Neuronal stem cell (in vitro differentiated cells): ENCODE data around the gene BPIFB2.
"Not testable (repeated sequence)": the region's sequence is repeated elsewhere in the genome, so short reads cannot be mapped to it uniquely, and the experiment has no call there.

Experiments
- DNase-seq: peaks from one replicate; pipeline ENCODE4 v3.0.0-alpha.2; 2013; ENCODE audit warnings: low spot score
- H2AFZ ChIP-seq: one replicate; pipeline ENCODE4 v1.6.1; 2013; ENCODE audit warnings: mild to moderate bottlenecking, low read length, inconsistent platforms
- H2AK5ac ChIP-seq: 2 replicates; pipeline ENCODE4 v1.6.1; 2013; ENCODE audit warnings: low read depth, mild to moderate bottlenecking, inconsistent platforms, low read length, moderate library complexity, mixed read lengths
- H2BK120ac ChIP-seq: 2 replicates; pipeline ENCODE4 v1.6.1; 2013; ENCODE audit warnings: low read depth, mild to moderate bottlenecking, inconsistent platforms, low read length, moderate library complexity, mixed read lengths
- H2BK12ac ChIP-seq: one replicate; pipeline ENCODE4 v1.6.1; 2013; ENCODE audit warnings: low read length, inconsistent platforms
- H2BK15ac ChIP-seq: 2 replicates; pipeline ENCODE4 v1.6.1; 2013; ENCODE audit warnings: mild to moderate bottlenecking, low read length, inconsistent platforms, mixed read lengths
- H2BK5ac ChIP-seq: one replicate; pipeline ENCODE4 v1.6.1; 2013; ENCODE audit warnings: inconsistent platforms, mild to moderate bottlenecking, low read length, moderate library complexity
- H3K14ac ChIP-seq: one replicate; pipeline ENCODE4 v1.6.1; 2013; ENCODE audit warnings: low read length, inconsistent platforms
- H3K18ac ChIP-seq: 2 replicates; pipeline ENCODE4 v1.6.1; 2013; ENCODE audit warnings: low read length, inconsistent platforms
- H3K23ac ChIP-seq: 2 replicates; pipeline ENCODE4 v1.6.1; 2013; ENCODE audit warnings: low read depth, mild to moderate bottlenecking, mixed read lengths, low read length, inconsistent platforms; ENCODE audit not compliant: poor library complexity
- H3K27ac ChIP-seq: replicated peaks from 3 replicates; pipeline ENCODE4 v1.5.1; 2013; ENCODE audit warnings: low read length, inconsistent platforms
- H3K27me3 ChIP-seq, 3 experiments: 2 replicates each; pipeline ENCODE4 v1.6.1; 2013; ENCODE audit warnings: low read length in 3 of 3, mild to moderate bottlenecking in 2 of 3, inconsistent platforms in 1 of 3, low read depth in 1 of 3, mixed read lengths in 1 of 3, moderate library complexity in 1 of 3; ENCODE audit not compliant: control insufficient read depth in 3 of 3, insufficient read depth in 3 of 3
- H3K36me3 ChIP-seq, 2 donors: replicated peaks in 1 of 2; 2 replicates each; pipeline ENCODE4 v1.6.1; 2013; ENCODE audit warnings: low read length in 2 of 2; ENCODE audit not compliant: control insufficient read depth in 2 of 2, insufficient read depth in 2 of 2
- H3K4ac ChIP-seq: 2 replicates; pipeline ENCODE4 v1.6.1; 2013; ENCODE audit warnings: inconsistent platforms, mild to moderate bottlenecking, low read length, moderate library complexity
- H3K4me1 ChIP-seq, 2 donors: 1 replicate in 1 of 2; 2 replicates in 1 of 2; pipeline ENCODE4 v1.6.1; 2013; ENCODE audit warnings: low read length in 2 of 2, low read depth in 1 of 2; ENCODE audit not compliant: control insufficient read depth in 2 of 2, insufficient read depth in 1 of 2
- H3K4me2 ChIP-seq: one replicate; pipeline ENCODE4 v1.6.1; 2013; ENCODE audit warnings: mild to moderate bottlenecking, low read length, inconsistent platforms; ENCODE audit not compliant: insufficient read depth, poor library complexity, severe bottlenecking
- H3K4me3 ChIP-seq, 2 donors: 2 replicates each; pipeline ENCODE4 v1.5.1; 2013; ENCODE audit warnings: low read length in 2 of 2, mild to moderate bottlenecking in 2 of 2, inconsistent platforms in 1 of 2, moderate library complexity in 1 of 2
- H3K79me1 ChIP-seq: one replicate; pipeline ENCODE4 v1.6.1; 2013; ENCODE audit warnings: low read depth, mild to moderate bottlenecking, inconsistent platforms, low read length, moderate library complexity
- H3K9ac ChIP-seq: one replicate; pipeline ENCODE4 v1.6.1; 2013; ENCODE audit warnings: mild to moderate bottlenecking, low read depth, low read length, inconsistent platforms; ENCODE audit not compliant: poor library complexity
- H3K9me3 ChIP-seq, 2 donors: replicated peaks in 1 of 2; 2 replicates each; pipeline versions ENCODE3 to v1.6.1; 2013; ENCODE audit warnings: low read length in 2 of 2, mild to moderate bottlenecking in 2 of 2, inconsistent platforms in 1 of 2, low read depth in 1 of 2, mixed read lengths in 1 of 2, moderate library complexity in 1 of 2; ENCODE audit not compliant: control insufficient read depth in 2 of 2, insufficient read depth in 1 of 2
- H4K8ac ChIP-seq: one replicate; pipeline ENCODE4 v1.6.1; 2013; ENCODE audit warnings: low read depth, mild to moderate bottlenecking, inconsistent platforms, low read length, moderate library complexity
- H4K91ac ChIP-seq: one replicate; pipeline ENCODE4 v1.6.1; 2013; ENCODE audit warnings: low read length, low read depth, mild to moderate bottlenecking, inconsistent platforms; ENCODE audit not compliant: poor library complexity
- WGBS, 2 donors: extraction: QIAGEN DNeasy Blood & Tissue Kit; methylation state at CpG; one replicate each; pipeline ENCODE4 v1.1.7; 2013; ENCODE audit warnings: missing lambda C conversion rate in 2 of 2, mixed read lengths in 1 of 2; ENCODE audit not compliant: insufficient read length in 2 of 2, insufficient replicate concordance in 1 of 2; ENCODE audit errors: extremely low coverage in 2 of 2; 5-methylcytosine and 5-hydroxymethylcytosine counted together

Gene BPIFB2

DNA sequence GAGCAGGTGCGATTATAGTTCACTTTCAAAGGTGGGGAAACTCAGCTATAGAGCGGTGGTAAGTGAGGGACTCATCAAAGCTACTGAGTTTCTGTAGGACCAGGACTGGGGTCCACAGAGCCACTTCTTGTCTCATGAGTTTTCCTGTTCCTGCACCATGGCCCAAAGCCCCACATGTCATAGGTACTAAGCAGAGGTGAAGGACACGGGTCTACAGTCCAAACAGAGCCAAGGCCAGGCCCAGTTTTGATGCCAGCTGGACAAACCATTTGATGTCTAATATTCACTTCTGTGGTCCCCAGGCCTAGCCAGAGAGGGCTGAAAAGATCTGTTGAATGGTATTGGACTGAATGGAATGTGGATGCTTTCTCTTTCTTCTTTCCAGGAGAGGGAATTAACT lies 34.9 kb downstream of the BPIFB2 start:
- Histone ChIP-seq H3K4me3 (no peak overlapping the region), H3K27ac (no peak overlapping the region), H3K9me3 (peaks cover 0 to 5% of the 10 kb centered on the region in 2 donors), H3K27me3 (no peaks in the 10 kb centered on the region), H3K4me1 (no peaks in the 10 kb centered on the region), H3K36me3 (no peaks in the 10 kb centered on the region), H3K79me1 (no peaks in the 10 kb centered on the region), H3K9ac (no peak overlapping the region), H2BK15ac (no peak overlapping the region), H3K14ac (no peak overlapping the region), H2AFZ (no peak overlapping the region), H3K4ac (no peak overlapping the region), H2AK5ac (no peak overlapping the region), H3K4me2 (no peak overlapping the region), H3K18ac (no peak overlapping the region), H2BK12ac (no peak overlapping the region), H4K8ac (no peak overlapping the region), H2BK5ac (no peak overlapping the region), H4K91ac (no peak overlapping the region), H3K23ac (no peak overlapping the region), H2BK120ac (no peak overlapping the region)
- no CpG with 5 or more reads among the region's 3 CpGs for WGBS, 2 donors
- DNase-seq = no peak

DNA sequence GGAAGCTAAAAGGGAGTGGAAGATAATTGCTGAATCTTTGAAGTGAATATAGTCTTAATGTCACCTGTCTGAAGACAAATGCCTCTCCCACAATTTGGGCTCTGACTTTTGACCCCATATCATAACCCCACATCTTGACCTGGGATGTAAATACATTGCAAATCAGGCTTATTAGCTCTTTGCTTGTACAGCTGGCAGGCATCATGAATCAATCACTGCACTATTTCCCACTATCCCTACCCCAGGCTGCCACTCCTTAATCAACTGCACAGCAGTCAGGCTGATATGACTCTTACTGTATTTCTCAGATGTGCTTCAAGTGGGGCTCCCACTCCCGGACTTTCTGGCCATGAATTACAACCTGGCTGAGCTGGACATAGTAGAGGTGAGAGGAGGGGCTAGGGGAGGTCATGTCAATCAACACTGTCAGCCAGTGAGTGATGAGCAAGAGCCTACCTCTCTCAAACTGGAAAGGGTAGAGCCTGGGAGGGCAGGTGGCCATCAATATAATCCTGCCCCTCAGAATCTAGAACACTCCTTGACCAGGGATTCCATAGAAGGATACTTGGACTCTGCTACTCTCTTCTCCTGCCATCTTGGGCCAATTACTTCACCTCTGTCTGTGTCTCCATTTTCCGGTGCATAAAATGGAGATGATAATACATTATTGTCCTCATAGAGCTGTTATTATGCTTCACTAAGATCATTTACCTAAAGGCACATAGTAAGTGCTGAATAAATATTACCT lies 35.7 kb downstream of the BPIFB2 start:
- DNase-seq = no peak
- Histone ChIP-seq H3K18ac (no peak overlapping the region), H3K9me3 (peaks cover 0 to 5% of the 10 kb centered on the region in 2 donors), H2AFZ (no peak overlapping the region), H3K4ac (no peak overlapping the region), H2AK5ac (no peak overlapping the region), H2BK15ac (no peak overlapping the region), H2BK120ac (no peak overlapping the region), H2BK5ac (no peak overlapping the region), H3K79me1 (no peaks in the 10 kb centered on the region), H3K4me2 (no peak overlapping the region), H2BK12ac (no peak overlapping the region), H3K4me3 (no peak overlapping the region), H4K91ac (no peak overlapping the region), H3K23ac (no peak overlapping the region), H3K36me3 (no peaks in the 10 kb centered on the region), H3K4me1 (no peaks in the 10 kb centered on the region), H3K14ac (no peak overlapping the region), H3K9ac (no peak overlapping the region), H3K27me3 (no peaks in the 10 kb centered on the region), H4K8ac (no peak overlapping the region), H3K27ac (no peak overlapping the region)
- WGBS, 2 donors = no CpG with 5 or more reads among the region's 2 CpGs

DNA sequence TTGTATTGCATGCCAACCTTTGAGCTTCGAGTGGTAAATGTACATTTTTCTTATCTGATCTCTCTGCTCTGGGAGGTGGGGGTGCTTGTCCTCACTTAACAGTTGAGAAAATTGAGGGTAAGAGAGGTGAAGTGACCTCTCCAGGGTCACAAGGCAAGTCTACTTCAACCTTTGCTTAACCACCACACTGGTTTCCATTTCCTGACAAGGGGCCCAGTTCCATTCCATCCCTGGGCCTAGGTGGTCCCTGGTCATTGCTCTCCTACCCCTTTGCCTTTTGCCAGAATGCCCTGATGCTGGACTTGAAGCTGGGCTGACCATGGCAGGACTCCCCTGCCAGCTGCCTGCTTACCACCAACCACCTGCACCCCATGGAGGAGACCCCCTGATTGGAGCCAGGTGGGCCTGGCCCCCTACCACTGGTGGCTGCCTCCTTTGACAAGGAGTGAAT lies 36.3 kb downstream of the BPIFB2 start:
- no peak for DNase-seq
- Histone ChIP-seq H3K9ac (peak overlapping the region; percentile 5), H2BK120ac (no peak overlapping the region), H3K23ac (no peak overlapping the region), H3K27ac (no peak overlapping the region), H3K4ac (no peak overlapping the region), H2BK5ac (no peak overlapping the region), H4K91ac (no peak overlapping the region), H3K9me3 (peaks cover 0 to 5% of the 10 kb centered on the region in 2 donors), H2AFZ (no peak overlapping the region), H3K36me3 (no peaks in the 10 kb centered on the region), H2AK5ac (peak overlapping the region; percentile 27), H4K8ac (no peak overlapping the region), H3K14ac (no peak overlapping the region), H3K4me3 (peak overlapping the region in 1 of 2 donors; percentile 22), H3K79me1 (no peaks in the 10 kb centered on the region), H3K4me2 (no peak overlapping the region), H3K4me1 (no peaks in the 10 kb centered on the region), H3K18ac (no peak overlapping the region), H2BK15ac (no peak overlapping the region), H2BK12ac (no peak overlapping the region), H3K27me3 (no peaks in the 10 kb centered on the region)
- WGBS, 2 donors = no CpG with 5 or more reads among the region's 1 CpG

DNA sequence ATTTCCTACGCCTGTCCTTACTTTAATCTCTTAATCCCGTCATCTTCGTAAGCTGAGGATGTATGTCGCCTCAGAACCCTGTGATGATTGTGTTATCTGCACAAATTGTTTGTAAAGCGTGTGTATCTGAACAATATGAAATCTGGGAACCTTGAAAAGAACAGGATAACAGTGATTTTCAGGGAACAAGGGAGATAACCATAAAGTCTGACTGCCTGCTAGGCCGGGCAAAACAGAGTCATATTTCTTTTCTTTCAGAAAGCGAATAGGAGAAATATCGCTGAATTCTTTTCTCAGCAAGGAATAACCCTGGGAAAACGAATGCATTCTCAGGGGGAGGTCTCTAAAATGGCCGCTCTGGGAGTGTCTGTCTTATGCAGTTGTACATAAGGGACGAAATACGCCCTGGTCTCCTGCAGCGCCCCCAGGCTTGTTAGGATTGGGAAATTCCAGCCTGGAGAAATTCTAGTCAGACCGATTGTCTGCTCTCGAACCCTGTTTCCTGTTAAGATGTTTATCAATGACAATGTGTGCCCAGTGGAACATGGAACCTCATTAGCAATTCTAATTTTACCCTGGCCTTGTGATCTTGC lies 37.7 kb downstream of the BPIFB2 start:
- H2BK12ac ChIP-seq, H2BK15ac ChIP-seq, H2BK5ac ChIP-seq, H3K36me3 ChIP-seq, H2AK5ac ChIP-seq, H3K4me3 ChIP-seq, H3K4me1 ChIP-seq, H2AFZ ChIP-seq, H3K4ac ChIP-seq, H3K4me2 ChIP-seq, DNase-seq, H3K27me3 ChIP-seq, H3K9me3 ChIP-seq, H3K27ac ChIP-seq, H3K18ac ChIP-seq, H3K14ac ChIP-seq, H3K9ac ChIP-seq, H4K91ac ChIP-seq, H4K8ac ChIP-seq, H3K23ac ChIP-seq, H2BK120ac ChIP-seq, H3K79me1 ChIP-seq: not testable (repeated sequence)
- no CpG with 5 or more reads among the region's 15 CpGs for WGBS, 2 donors
